Measurements from ENCODE around the gene CTIF.

CTIF gene

GRCh38 chr18:48892146-48892855 lies 353.5 kb downstream of the CTIF start:
- no peaks in the 10 kb centered on the region for H3K4me1 ChIP-seq
- H3K36me3 ChIP-seq (ENCODE audit: control insufficient read depth, insufficient read depth, low read length): no peaks in the 10 kb centered on the region
- no peak overlapping the region for H3K4me2 ChIP-seq (ENCODE audit: low read length)
- no peak overlapping the region for H3K9ac ChIP-seq
- H3K27me3 ChIP-seq (ENCODE audit: control insufficient read depth, insufficient read depth, low read length): no peaks in the 10 kb centered on the region
- H2AFZ ChIP-seq: no peak overlapping the region
- TF ChIP-seq CTCF (IDR thresholded peaks at IDR 0.05): no peak
- H3K79me2 ChIP-seq: no peaks in the 10 kb centered on the region
- no peak overlapping the region for H3K27ac ChIP-seq
- H3K9me3 ChIP-seq (ENCODE audit: control insufficient read depth, low read length): no peaks in the 10 kb centered on the region
- no peak overlapping the region for H3K4me3 ChIP-seq (ENCODE audit: low read depth, low read length)

GRCh38 chr18:48893061-48893607 lies 354.3 kb downstream of the CTIF start:
- Histone ChIP-seq H3K9me3 (ENCODE audit: control insufficient read depth, low read length) (no peaks in the 10 kb centered on the region), H2AFZ (no peak overlapping the region), H3K36me3 (ENCODE audit: control insufficient read depth, insufficient read depth, low read length) (no peaks in the 10 kb centered on the region), H3K4me2 (ENCODE audit: low read length) (no peak overlapping the region), H3K27ac (no peak overlapping the region), H3K4me3 (ENCODE audit: low read depth, low read length) (no peak overlapping the region), H3K27me3 (ENCODE audit: control insufficient read depth, insufficient read depth, low read length) (no peaks in the 10 kb centered on the region), H3K9ac (no peak overlapping the region), H3K79me2 (no peaks in the 10 kb centered on the region), H3K4me1 (no peaks in the 10 kb centered on the region)
- TF ChIP-seq CTCF (IDR thresholded peaks at IDR 0.05): no peak

- Histone ChIP-seq H3K27me3 (ENCODE audit: control insufficient read depth, insufficient read depth, low read length) (no peaks in the 10 kb centered on the region), H3K9ac (no peak overlapping the region), H3K79me2 (no peaks in the 10 kb centered on the region)
Measured at GRCh38 chr18:48893608-48894600, 355.1 kb downstream of the CTIF start.

GRCh38 chr18:48894799-48895346 lies 356.0 kb downstream of the CTIF start:
- H3K36me3 ChIP-seq (ENCODE audit: control insufficient read depth, insufficient read depth, low read length): no peaks in the 10 kb centered on the region
- no peak overlapping the region for H3K27ac ChIP-seq
- no peaks in the 10 kb centered on the region for H3K79me2 ChIP-seq
- H3K9me3 ChIP-seq (ENCODE audit: control insufficient read depth, low read length): no peaks in the 10 kb centered on the region
- H3K4me1 ChIP-seq: no peaks in the 10 kb centered on the region
- H3K27me3 ChIP-seq (ENCODE audit: control insufficient read depth, insufficient read depth, low read length): no peaks in the 10 kb centered on the region
- H3K4me3 ChIP-seq (ENCODE audit: low read depth, low read length): no peak overlapping the region
- H2AFZ ChIP-seq: no peak overlapping the region
- no peak for TF ChIP-seq CTCF (IDR thresholded peaks at IDR 0.05)
- no peak overlapping the region for H3K4me2 ChIP-seq (ENCODE audit: low read length)
- no peak overlapping the region for H3K9ac ChIP-seq

More at GRCh38 chr18:48893608-48894600, 355.1 kb downstream of the CTIF start:
- Histone ChIP-seq H3K27ac (no peak overlapping the region), H3K36me3 (ENCODE audit: control insufficient read depth, insufficient read depth, low read length) (no peaks in the 10 kb centered on the region), H3K9me3 (ENCODE audit: control insufficient read depth, low read length) (no peaks in the 10 kb centered on the region), H3K4me1 (no peaks in the 10 kb centered on the region), H2AFZ (no peak overlapping the region), H3K4me3 (ENCODE audit: low read depth, low read length) (no peak overlapping the region), H3K4me2 (ENCODE audit: low read length) (no peak overlapping the region)
- no peak for TF ChIP-seq CTCF (IDR thresholded peaks at IDR 0.05)
